ENCODE data around the gene ZC3H13.

The ZC3H13 gene

GRCh38 chr13:45918597-45918996 is 133.9 kb downstream of the ZC3H13 start:
- H3K27me3 ChIP-seq (ENCODE audit: insufficient read depth, poor library complexity, severe bottlenecking) = no peaks in the 10 kb centered on the region
- DNase-seq (ENCODE audit: low read depth in 1 of 2, low spot score in 1 of 2) = no peak
- no peak overlapping the region for H3K4me3 ChIP-seq (replicated peaks; ENCODE audit: insufficient read depth, low read length)
- no peak for TF ChIP-seq GABPA (IDR thresholded peaks at IDR 0.05; ENCODE audit: low read depth)
- TF ChIP-seq SPI1 (IDR thresholded peaks at IDR 0.05; ENCODE audit: borderline replicate concordance, low read depth) = no peak
- TF ChIP-seq POLR2AphosphoS5 (IDR thresholded peaks at IDR 0.05; ENCODE audit: low read depth) = no peak
- TF ChIP-seq CTCF (IDR thresholded peaks at IDR 0.05; ENCODE audit: insufficient read depth, low read length) = no peak
- TF ChIP-seq REST (IDR thresholded peaks at IDR 0.05; ENCODE audit: insufficient replicate concordance, low read depth) = no peak
- H3K27ac ChIP-seq (replicated peaks) = no peak overlapping the region

GRCh38 chr13:45917019-45917418 is 135.5 kb downstream of the ZC3H13 start:
- no peaks in the 10 kb centered on the region for H3K27me3 ChIP-seq (ENCODE audit: insufficient read depth, poor library complexity, severe bottlenecking)
- H3K27ac ChIP-seq (replicated peaks) = no peak overlapping the region
- H3K4me3 ChIP-seq (replicated peaks; ENCODE audit: insufficient read depth, low read length) = no peak overlapping the region
- TF ChIP-seq REST (IDR thresholded peaks at IDR 0.05; ENCODE audit: insufficient replicate concordance, low read depth) = no peak
- TF ChIP-seq SPI1 (IDR thresholded peaks at IDR 0.05; ENCODE audit: borderline replicate concordance, low read depth) = no peak
- TF ChIP-seq GABPA (IDR thresholded peaks at IDR 0.05; ENCODE audit: low read depth) = no peak
- no peak for TF ChIP-seq CTCF (IDR thresholded peaks at IDR 0.05; ENCODE audit: insufficient read depth, low read length)
- no peak for TF ChIP-seq POLR2AphosphoS5 (IDR thresholded peaks at IDR 0.05; ENCODE audit: low read depth)
- DNase-seq (ENCODE audit: low read depth in 1 of 2, low spot score in 1 of 2) = no peak

GRCh38 chr13:45915686-45916439 is 136.7 kb downstream of the ZC3H13 start:
- TF ChIP-seq SPI1 (IDR thresholded peaks at IDR 0.05; ENCODE audit: borderline replicate concordance, low read depth) (no peak), POLR2AphosphoS5 (IDR thresholded peaks at IDR 0.05; ENCODE audit: low read depth) (no peak), CTCF (IDR thresholded peaks at IDR 0.05; ENCODE audit: insufficient read depth, low read length) (no peak), GABPA (IDR thresholded peaks at IDR 0.05; ENCODE audit: low read depth) (no peak), REST (IDR thresholded peaks at IDR 0.05; ENCODE audit: insufficient replicate concordance, low read depth) (no peak)
- Histone ChIP-seq H3K27ac (replicated peaks) (no peak overlapping the region), H3K27me3 (ENCODE audit: insufficient read depth, poor library complexity, severe bottlenecking) (no peaks in the 10 kb centered on the region), H3K4me3 (replicated peaks; ENCODE audit: insufficient read depth, low read length) (no peak overlapping the region)
- peak in 1 of 2 experiments; percentile 10 for DNase-seq (ENCODE audit: low read depth in 1 of 2, low spot score in 1 of 2)
